Fibroblast of skin of right quadriceps (primary cell): Measurements from ENCODE around the gene ABLIM3.
"Not testable (repeated sequence)": the region's sequence is repeated elsewhere in the genome, so short reads cannot be mapped to it uniquely, and the experiment has no call there.

ENCODE experiments used
- DNase-seq: peaks from one replicate; pipeline ENCODE4 v3.0.0-alpha.2; 2013

The ABLIM3 gene

DNA sequence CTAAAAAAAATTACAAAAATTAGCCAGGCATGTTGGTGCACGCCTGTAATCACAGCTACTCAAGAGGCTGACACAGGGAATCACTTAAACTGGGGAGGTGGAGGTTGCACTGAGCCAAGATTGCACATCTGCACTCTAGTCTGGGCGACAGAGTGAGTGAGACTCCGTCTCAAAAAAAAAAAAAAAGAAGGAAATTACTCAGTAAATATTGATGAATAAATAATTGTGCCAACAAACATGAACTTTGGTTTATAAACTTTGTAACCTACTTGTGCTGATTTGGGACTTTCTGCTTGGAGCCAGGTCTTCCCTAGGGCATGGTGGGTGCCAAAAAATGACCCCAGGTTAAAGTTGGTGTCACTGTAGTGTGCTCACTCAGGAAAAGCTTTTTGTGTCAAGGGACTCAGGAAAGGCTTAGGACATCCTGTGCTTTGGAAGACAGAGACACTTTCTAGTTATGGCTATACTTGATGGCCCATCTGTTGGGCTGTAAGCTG lies 19.0 kb downstream of the ABLIM3 start:
- no peak for DNase-seq

GRCh38 chr5:149161026-149161687 lies 19.9 kb downstream of the ABLIM3 start:
- no peak for DNase-seq

- no peak for DNase-seq
Measured at GRCh38 chr5:149161850-149162249, 20.6 kb downstream of the ABLIM3 start.

DNA sequence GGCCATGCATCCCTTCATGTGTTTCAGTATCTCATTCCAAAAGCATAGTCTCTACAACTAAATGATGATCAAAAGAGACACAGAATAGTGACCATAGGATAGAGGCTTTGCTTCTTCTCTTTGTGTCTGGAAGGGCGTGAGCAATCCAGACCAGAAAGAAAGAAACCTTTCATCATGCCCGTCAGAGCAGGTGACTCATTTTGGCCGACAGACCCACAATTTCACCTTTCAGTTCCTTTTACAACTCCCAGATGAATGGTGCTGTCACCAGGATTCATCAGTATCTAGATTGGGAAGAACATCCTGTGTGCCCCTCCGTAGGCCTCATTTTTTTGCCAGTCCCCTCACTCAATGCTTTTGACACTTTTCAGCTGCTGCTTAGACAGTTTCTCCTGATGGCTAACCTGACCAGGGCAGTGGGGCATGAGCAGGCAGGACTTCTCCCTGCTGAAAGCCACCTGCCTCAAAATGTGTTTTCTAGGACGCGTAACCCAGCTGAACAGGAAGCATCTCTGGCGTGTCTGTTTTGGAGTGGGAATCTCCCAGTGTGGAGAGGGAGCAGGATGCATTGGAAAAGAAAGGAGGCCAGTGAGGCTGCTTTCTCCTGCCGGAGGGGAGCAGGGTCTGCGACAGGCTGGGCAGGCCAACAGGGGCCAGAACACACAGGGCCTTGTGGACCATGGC lies 21.2 kb downstream of the ABLIM3 start:
- no peak for DNase-seq

GRCh38 chr5:149164731-149165130 lies 23.4 kb downstream of the ABLIM3 start:
- no peak for DNase-seq

- DNase-seq: no peak
Measured at GRCh38 chr5:149166128-149166527, 24.8 kb downstream of the ABLIM3 start.

DNA sequence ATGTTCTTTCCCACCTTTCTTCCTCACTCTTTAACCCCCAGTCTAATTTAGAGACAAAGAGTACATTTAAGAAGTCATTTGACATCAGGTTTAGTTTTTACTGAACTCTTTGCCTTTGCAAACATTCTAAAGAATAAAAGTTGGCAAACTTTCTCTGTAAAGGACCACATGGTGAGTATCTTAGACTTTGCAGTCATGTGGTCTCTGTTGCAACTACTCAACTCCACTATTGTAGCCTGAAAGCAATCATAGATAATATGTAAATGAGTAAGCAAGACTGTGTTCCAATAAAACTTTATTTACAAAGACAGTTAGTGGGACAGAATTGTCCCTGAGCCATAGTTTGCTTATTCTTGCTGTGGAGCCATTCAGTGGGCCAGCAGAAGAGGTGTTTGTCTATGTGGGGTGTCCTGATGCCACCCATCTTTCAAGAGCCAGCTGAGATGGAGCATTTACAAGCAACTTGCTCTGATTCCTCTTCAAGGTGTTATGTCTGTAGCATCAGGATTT lies 25.4 kb downstream of the ABLIM3 start:
- no peak for DNase-seq

- no peak for DNase-seq
Measured at GRCh38 chr5:149168276-149168906, 27.1 kb downstream of the ABLIM3 start.

DNA sequence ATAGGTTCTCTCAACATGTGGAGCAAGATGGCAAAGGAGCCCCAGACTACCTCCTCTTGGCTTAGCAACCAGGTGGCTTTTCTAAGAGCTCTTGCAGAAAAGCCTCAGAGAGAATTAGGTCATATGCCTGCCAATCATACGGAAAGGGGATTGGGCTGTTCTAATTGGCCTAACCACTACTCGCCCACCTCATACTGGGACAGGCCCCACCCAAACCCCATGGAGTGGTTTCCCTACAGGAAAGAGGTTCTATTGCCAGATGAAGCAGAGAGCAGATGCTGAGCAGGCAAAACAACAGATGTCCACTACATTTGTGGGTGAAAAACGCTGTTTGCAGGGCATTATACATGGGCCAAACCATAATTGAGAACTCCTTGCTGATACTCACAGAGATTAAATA lies 29.0 kb downstream of the ABLIM3 start:
- DNase-seq: no peak

DNA sequence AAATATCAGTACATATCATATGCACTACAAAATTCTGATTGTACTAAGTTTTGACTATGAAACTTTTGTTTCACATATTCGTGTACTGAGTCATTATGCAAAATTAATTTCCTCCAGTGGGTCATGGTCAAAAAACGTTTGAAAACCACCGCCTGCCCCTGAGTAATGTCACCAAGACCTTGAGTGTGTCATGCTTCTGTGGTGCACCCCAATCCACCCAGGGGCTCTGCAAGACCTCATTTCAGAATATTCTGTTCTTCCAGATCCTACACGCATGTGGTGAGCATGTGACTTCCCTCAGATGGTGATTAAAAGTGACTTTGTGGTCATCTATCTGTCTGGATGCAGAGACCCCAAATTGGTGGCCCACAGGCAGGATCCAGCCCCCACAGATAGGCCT lies 31.0 kb downstream of the ABLIM3 start:
- DNase-seq: peak; percentile 88

DNA sequence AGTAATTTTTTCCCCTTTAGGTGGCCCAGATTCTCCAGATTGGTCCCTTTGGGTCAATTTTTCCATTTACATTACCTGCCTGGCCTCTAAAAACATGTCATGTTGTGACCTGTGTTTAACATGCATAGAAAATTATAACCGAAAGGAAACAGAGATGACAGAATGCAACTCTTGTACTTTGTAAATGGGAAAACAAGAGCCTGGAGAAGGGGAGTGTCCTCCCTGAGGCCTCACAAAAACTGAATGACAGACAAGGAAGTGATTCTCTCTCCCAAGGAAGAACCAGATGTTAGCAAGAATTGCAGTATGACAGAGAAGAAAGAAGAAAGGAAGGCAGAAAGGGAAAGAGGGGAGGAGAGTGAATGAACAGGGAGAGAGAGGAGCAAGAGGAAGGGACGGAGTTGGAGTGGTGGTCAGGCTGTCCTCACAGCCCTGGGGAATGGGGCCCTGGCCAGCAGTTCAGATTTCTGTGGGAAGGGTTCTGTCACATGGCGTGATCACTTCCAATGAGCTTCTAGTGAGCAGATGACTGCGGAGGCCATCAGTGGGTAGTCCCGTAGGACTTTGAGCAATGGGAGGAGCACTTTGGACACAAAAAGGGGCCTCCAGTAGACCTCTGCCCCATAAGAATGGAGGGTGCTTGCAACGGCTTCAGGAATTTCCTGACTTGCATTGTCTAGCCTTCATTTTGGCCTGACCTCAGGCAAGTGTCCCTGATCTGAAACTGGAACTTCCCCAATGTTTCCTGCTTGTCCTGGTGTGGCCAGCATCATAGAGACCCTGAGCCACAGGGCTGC lies 31.6 kb downstream of the ABLIM3 start:
- no peak for DNase-seq

- no peak for DNase-seq
Measured at GRCh38 chr5:149174847-149175234, 33.5 kb downstream of the ABLIM3 start.

GRCh38 chr5:149175346-149176105 lies 34.2 kb downstream of the ABLIM3 start:
- DNase-seq: no peak

- no peak for DNase-seq
Measured at GRCh38 chr5:149177339-149177843, 36.1 kb downstream of the ABLIM3 start.

GRCh38 chr5:149177911-149178565 lies 36.7 kb downstream of the ABLIM3 start:
- no peak for DNase-seq

DNA sequence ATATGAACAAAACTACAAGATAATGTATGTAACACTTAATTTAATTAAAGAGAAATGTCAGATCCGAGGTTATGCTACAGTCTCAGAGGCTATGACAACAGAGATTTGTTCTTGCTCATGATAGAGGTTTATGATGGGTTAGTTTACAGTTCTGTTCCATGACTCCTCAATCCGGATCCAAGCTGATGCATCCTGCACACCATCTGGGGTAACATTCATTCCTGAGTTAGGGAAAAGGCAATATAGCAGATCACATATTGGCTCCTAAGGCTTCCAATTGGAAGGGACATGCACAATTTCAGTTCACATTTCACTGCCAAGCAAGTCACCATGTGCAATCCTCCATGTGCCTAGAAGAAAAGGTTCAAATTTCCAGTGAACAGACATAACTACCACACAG lies 40.4 kb downstream of the ABLIM3 start:
- no peak for DNase-seq

DNA sequence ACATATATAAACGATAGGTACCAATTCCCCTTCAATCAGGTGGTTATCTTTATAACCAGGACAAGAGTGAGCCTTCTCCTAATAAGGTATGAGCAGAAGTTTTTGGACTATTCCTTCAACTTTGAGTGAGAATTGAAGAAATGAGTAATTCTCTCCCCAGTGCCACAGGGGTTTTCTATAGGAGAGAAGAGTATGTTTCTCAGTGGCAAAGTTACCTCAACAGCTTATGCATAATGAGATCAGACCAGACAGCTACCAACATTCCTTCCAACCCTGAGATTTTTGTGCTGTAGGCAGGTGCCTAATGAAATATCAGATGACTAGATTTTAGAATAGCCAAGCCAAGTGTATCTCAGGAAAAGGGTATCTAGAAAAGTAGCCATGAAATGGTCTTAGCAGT lies 40.9 kb downstream of the ABLIM3 start:
- DNase-seq: no peak

GRCh38 chr5:149185067-149185466 lies 43.8 kb downstream of the ABLIM3 start:
- DNase-seq: no peak

- DNase-seq: no peak
Measured at GRCh38 chr5:149186506-149186905, 45.2 kb downstream of the ABLIM3 start.

- not testable (repeated sequence) for DNase-seq
Measured at GRCh38 chr5:149187617-149188016, 46.3 kb downstream of the ABLIM3 start.

DNA sequence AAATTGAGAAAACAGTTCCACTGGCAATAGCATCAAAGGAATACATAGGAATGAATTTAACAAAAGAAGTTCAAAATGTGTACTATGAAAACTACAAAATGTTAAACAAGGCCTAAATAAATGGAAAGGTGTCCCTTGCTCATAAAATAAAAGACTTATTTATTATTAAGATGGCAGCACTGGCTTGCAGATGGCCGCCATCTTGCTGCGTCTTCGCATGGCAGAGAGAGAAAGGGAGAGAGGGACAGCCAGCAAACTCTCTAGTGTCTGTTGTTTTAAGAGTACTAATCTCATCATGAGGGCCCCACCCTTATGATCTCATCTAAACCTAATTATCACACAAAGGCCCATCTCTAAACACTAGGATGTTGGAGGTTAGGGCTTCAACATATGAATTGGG lies 47.1 kb downstream of the ABLIM3 start:
- DNase-seq: no peak
